Common myeloid progenitor, CD34-positive (primary cell): ENCODE results near the gene BMP15. TPM values are rescaled to one million over a fixed set of nuclear protein-coding genes. Genes with fewer than 3 reads are reported as not detected.

Experiments used
- CTCF ChIA-PET: fragments of 350-600 bp; sonication (Branson Sonifier 250); formaldehyde crosslinking; loops from one replicate; lab custom pipeline; 2021; ENCODE audit warnings: antibody characterized with exemption; lab: Charles Lee
- POLR2A ChIA-PET: fragments of 350-600 bp; sonication (Branson Sonifier 250); formaldehyde crosslinking; loops from one replicate; lab custom pipeline; 2021; ENCODE audit warnings: antibody characterized with exemption; lab: Charles Lee
- DNase-seq, 3 donors: peaks; one replicate each; pipeline versions ENCODE4 v3.0.0 to v3.0.0-alpha.2; 2013
- H3K27ac ChIP-seq, 2 experiments: 1 replicate in 1 of 2; 2 replicates in 1 of 2; pipeline ENCODE4 v1.7.0; 2013; ENCODE audit warnings: inconsistent platforms in 2 of 2, low read length in 2 of 2, mild to moderate bottlenecking in 2 of 2, low read depth in 1 of 2, moderate library complexity in 1 of 2; ENCODE audit not compliant: severe bottlenecking in 2 of 2, insufficient read depth in 1 of 2, poor library complexity in 1 of 2
- H3K27me3 ChIP-seq, 5 experiments: replicated peaks in 2 of 5; 1 replicate in 3 of 5; 2 replicates in 2 of 5; pipeline versions ENCODE4 v1.6.1 to v1.7.0; 2013; ENCODE audit warnings: low read length in 4 of 5, mild to moderate bottlenecking in 2 of 5, moderate library complexity in 2 of 5, inconsistent platforms in 1 of 5; ENCODE audit not compliant: insufficient read depth in 5 of 5, control insufficient read depth in 4 of 5
- H3K36me3 ChIP-seq, 4 experiments: 1 replicate in 2 of 4; 2 replicates in 2 of 4; pipeline versions ENCODE4 v1.6.1 to v1.7.0; 2013; ENCODE audit warnings: low read length in 3 of 4, control low read depth in 1 of 4, mild to moderate bottlenecking in 1 of 4; ENCODE audit not compliant: control insufficient read depth in 4 of 4, insufficient read depth in 4 of 4
- H3K4me1 ChIP-seq, 4 experiments: 1 replicate in 3 of 4; 2 replicates in 1 of 4; pipeline versions ENCODE4 v1.6.1 to v1.7.1; 2013; ENCODE audit warnings: low read length in 3 of 4, mild to moderate bottlenecking in 3 of 4, control low read depth in 1 of 4, inconsistent platforms in 1 of 4, moderate library complexity in 1 of 4; ENCODE audit not compliant: control insufficient read depth in 4 of 4, insufficient read depth in 4 of 4; ENCODE audit errors: control extremely low read depth in 1 of 4
- H3K4me3 ChIP-seq, 7 experiments: 1 replicate in 4 of 7; 2 replicates in 3 of 7; pipeline versions ENCODE4 v1.5.1 to v1.7.0; 2013; ENCODE audit warnings: mild to moderate bottlenecking in 7 of 7, low read length in 6 of 7, moderate library complexity in 6 of 7, inconsistent platforms in 2 of 7, low read depth in 2 of 7, control low read depth in 1 of 7; ENCODE audit not compliant: insufficient read depth in 4 of 7, control insufficient read depth in 1 of 7; ENCODE audit errors: extremely low read depth in 1 of 7
- H3K9me3 ChIP-seq, 5 experiments: 1 replicate in 4 of 5; 2 replicates in 1 of 5; pipeline versions ENCODE4 v1.6.1 to v1.7.1; 2013; ENCODE audit warnings: low read length in 4 of 5, mild to moderate bottlenecking in 2 of 5, inconsistent platforms in 1 of 5, low read depth in 1 of 5, moderate library complexity in 1 of 5; ENCODE audit not compliant: control insufficient read depth in 4 of 5, insufficient read depth in 2 of 5; ENCODE audit errors: control extremely low read depth in 1 of 5
- WGBS: methylation state at CpG from one replicate; pipeline ENCODE4 v1.1.5; 2013; ENCODE audit not compliant: insufficient coverage; 5-methylcytosine and 5-hydroxymethylcytosine counted together
- polyA plus RNA-seq: library from polyadenylated mRNA; unstranded; fragments of 120-200 nt; gene quantifications from one replicate; pipeline ENCODE4 v1.2.1, GENCODE V29; 2013

BMP15 gene
- not detected for polyA plus RNA-seq

DNA sequence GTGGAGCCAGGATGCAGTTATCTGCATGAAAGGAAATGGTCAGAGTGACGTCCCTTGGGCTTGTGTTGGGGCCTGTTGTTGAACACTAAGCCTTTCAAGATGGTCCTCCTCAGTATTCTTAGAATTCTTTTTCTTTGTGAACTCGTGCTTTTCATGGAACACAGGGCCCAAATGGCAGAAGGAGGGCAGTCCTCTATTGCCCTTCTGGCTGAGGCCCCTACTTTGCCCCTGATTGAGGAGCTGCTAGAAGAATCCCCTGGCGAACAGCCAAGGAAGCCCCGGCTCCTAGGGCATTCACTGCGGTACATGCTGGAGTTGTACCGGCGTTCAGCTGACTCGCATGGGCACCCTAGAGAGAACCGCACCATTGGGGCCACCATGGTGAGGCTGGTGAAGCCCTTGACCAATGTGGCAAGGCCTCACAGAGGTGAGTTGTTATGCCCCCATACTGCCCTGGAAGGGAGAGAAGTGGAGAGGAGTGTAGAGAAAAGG, at the start of gene BMP15:
Gene BMP15, plus strand, starts transcription at position 51 of the 492 bp plus-strand sequence. Its CDS starts 49 bp downstream, at position 100.
- POLR2A ChIA-PET = no interaction called here
- DNase-seq = no peak
- no peaks in the 10 kb centered on the region for H3K36me3 ChIP-seq
- 81% methylated on average over 9 of the region's 9 CpGs for WGBS
- no peaks in the 10 kb centered on the region for H3K9me3 ChIP-seq
- peaks cover 0 to 3% (median 0%) of the 10 kb centered on the region in 4 experiments for H3K4me1 ChIP-seq
- H3K27ac ChIP-seq = no peak within 1 kb of the TSS
- H3K4me3 ChIP-seq = no peak within 1 kb of the TSS
- H3K27me3 ChIP-seq = no peaks in the 10 kb centered on the region
- CTCF ChIA-PET = no interaction called here

DNA sequence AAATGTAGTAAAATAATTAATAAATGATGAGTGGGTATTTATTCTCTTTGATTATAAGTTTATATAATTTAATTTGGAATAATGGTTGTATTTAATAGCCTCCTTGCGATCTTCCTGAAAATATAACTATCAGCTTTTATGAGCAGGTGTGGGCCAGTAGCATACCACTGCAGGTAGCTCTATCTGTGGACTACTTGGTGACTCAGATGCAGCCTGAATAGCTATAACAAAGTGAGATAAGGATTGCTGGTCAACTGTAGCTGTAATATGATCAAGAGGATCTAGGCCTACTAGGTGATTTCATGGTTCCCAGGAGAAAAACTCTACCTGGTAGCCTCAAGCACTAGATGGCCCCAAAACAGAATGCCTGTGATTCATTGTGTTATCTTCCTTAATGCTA, 47.1 kb upstream of the BMP15 start:
- no CpG with 5 or more reads among the region's 1 CpG for WGBS
- H3K4me1 ChIP-seq = no peaks in the 10 kb centered on the region
- POLR2A ChIA-PET = no interaction called here

DNA sequence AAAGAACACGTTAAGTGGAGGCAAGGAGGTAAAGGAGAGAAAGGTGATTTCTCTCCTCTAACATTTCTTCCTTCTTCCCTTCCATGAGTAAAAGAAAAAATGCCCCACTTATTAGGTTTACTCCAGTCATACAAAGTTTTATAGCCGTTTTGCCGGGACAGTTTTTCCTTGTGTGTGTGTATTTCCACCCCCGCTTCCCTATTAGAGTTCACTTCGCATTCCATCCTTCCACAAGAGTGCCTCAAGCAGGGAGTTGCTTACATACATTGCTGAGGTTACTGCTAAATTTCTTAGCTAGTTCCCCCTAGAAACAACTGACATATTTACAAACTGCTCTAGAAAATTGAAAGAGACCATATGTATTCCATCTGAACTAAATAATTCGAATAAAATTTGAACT, 45.2 kb upstream of the BMP15 start:
- H3K27me3 ChIP-seq = peaks cover 0 to 3% (median 0%) of the 10 kb centered on the region in 5 experiments
- H3K36me3 ChIP-seq = no peaks in the 10 kb centered on the region
- H3K4me3 ChIP-seq = no peak overlapping the region
- 79% methylated on average over 5 of the region's 6 CpGs for WGBS
- POLR2A ChIA-PET = no interaction called here
- no peaks in the 10 kb centered on the region for H3K4me1 ChIP-seq
- no peak overlapping the region for H3K27ac ChIP-seq
- CTCF ChIA-PET = no interaction called here
- no peak for DNase-seq
- no peaks in the 10 kb centered on the region for H3K9me3 ChIP-seq

More for the DNA sequence above, 47.1 kb upstream of the BMP15 start:
- no peaks in the 10 kb centered on the region for H3K9me3 ChIP-seq
- H3K27ac ChIP-seq = no peak overlapping the region
- H3K27me3 ChIP-seq = no peaks in the 10 kb centered on the region
- no peak overlapping the region for H3K4me3 ChIP-seq
- H3K36me3 ChIP-seq = no peaks in the 10 kb centered on the region
- CTCF ChIA-PET = no interaction called here
- no peak for DNase-seq

DNA sequence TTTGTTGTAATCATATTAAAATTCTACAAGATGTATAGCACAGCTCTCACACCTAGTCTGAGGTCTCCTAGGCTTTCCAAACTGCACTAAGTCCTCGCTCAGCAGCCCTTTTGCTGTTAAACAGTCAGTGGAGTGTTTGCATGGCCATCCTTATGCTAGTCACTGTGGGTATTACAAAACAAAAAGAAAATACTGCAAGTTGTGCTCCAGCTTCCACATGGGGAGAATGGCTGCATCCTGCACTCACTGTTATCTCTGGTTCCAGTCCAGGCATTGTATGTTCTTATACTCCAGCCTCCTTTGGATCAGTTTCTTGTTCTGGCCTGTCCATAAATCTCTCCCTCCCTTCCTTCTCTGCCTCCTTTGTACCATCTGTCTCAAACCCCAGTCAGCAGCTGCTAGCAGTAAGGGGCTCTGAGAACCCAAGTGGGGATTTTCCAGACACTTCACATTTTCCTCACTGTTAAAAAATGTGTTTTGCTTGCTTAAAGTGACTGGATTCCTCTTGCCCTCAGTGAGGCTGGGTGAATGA, 38.5 kb upstream of the BMP15 start:
- POLR2A ChIA-PET = no interaction called here
- Histone ChIP-seq H3K9me3 (no peaks in the 10 kb centered on the region), H3K36me3 (no peaks in the 10 kb centered on the region), H3K4me1 (no peaks in the 10 kb centered on the region), H3K27ac (no peak overlapping the region), H3K4me3 (no peak overlapping the region), H3K27me3 (peaks cover 0 to 9% (median 0%) of the 10 kb centered on the region in 5 experiments)
- CTCF ChIA-PET = no interaction called here
- DNase-seq = no peak
- no CpG with 5 or more reads among the region's 1 CpG for WGBS

DNA sequence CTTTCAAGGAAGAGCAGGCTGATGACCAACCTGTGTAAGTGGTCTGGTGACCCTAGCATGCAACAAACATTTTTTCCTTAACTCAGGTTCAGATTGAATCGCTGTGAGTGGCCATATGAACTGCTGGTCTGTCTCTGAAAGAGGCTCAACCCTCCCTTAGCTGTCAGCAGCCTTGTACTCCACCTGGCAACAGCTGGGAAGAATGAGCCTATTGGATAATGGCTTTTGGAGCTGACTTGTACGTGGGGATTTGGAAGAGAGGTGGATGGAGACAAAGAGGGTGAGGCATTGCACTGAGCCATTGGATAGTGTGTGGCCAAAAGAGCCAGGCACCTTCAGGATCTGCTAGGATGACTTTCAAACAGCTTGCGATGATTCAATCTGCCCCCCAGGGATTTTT, 35.7 kb upstream of the BMP15 start:
- POLR2A ChIA-PET = no interaction called here
- H3K36me3 ChIP-seq = no peaks in the 10 kb centered on the region
- no peaks in the 10 kb centered on the region for H3K9me3 ChIP-seq
- H3K4me1 ChIP-seq = no peaks in the 10 kb centered on the region
- H3K27me3 ChIP-seq = peaks cover 0 to 9% (median 0%) of the 10 kb centered on the region in 5 experiments
- CTCF ChIA-PET = no interaction called here
- no peak overlapping the region for H3K4me3 ChIP-seq
- H3K27ac ChIP-seq = no peak overlapping the region
- DNase-seq = no peak
- 80% methylated on average over 1 of the region's 3 CpGs for WGBS

DNA sequence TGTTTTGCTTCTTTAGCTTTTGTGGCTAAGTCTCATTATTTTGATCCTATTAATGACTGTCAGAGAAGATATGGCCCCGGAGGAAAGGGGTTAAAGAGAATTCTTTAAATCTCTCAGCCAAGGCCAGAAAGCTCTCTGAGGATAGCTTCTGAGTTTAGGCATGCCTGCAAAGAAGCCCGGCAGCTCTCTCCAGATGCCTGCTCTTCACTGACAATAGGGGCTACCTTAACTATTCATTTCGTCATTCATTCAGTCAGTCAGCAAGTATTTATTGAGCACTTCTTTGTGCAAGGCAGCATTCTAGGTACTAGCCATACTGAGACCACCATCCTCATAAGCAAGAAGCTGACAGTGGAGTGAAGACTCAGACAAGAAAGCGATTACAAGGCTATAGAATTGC, 34.0 kb upstream of the BMP15 start:
- CTCF ChIA-PET = no interaction called here
- no peak overlapping the region for H3K4me3 ChIP-seq
- 83% methylated on average over 4 of the region's 4 CpGs for WGBS
- no peaks in the 10 kb centered on the region for H3K36me3 ChIP-seq
- no peaks in the 10 kb centered on the region for H3K4me1 ChIP-seq
- no peak overlapping the region for H3K27ac ChIP-seq
- H3K9me3 ChIP-seq = no peaks in the 10 kb centered on the region
- POLR2A ChIA-PET = no interaction called here
- H3K27me3 ChIP-seq = no peaks in the 10 kb centered on the region
- no peak for DNase-seq

DNA sequence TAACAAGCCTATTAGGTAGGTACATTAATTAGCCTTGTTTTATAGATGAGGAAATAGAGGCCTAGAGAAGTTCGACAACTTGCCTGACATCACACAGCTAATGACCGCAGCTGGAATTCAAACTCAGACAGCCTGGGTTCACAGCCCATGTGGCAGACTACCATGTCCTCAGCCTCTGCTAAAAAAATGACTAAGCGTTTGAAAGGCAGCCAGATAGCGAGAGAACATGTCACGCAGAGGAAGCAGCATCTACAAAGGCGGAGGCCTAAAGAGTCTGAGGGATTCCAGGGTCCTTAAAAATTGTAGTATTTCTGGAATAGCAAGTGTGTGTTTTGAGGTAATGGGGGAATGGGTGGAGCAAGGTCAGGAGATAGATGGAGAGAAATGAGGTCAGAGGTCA, 33.2 kb upstream of the BMP15 start:
- H3K9me3 ChIP-seq = no peaks in the 10 kb centered on the region
- no peak overlapping the region for H3K4me3 ChIP-seq
- ChIA-PET POLR2A (no interaction called here), CTCF (no interaction called here)
- H3K4me1 ChIP-seq = no peaks in the 10 kb centered on the region
- no peak for DNase-seq
- H3K36me3 ChIP-seq = no peaks in the 10 kb centered on the region
- no peaks in the 10 kb centered on the region for H3K27me3 ChIP-seq
- no peak overlapping the region for H3K27ac ChIP-seq
- 84% methylated on average over 6 of the region's 6 CpGs for WGBS
